Vagina (tissue), 2 donors: ENCODE data around the gene TANGO6. TPM values are rescaled to one million over a fixed set of nuclear protein-coding genes. Genes with fewer than 3 reads are reported as not detected.
A peak's percentile ranks its signal among the peaks of the same experiment; 100 is the strongest.

ENCODE experiments used
- DNase-seq, 2 donors: peaks; one replicate each; pipeline ENCODE4 v3.0.0-alpha.2; 2017; ENCODE audit errors: extremely low spot score in 2 of 2
- H3K27ac ChIP-seq: fragments of 200-600 bp; sonication (generic); one replicate; pipeline ENCODE4 v1.5.1; 2019
- H3K27me3 ChIP-seq: fragments of 200-600 bp; sonication (generic); one replicate; pipeline ENCODE4 v1.5.1; 2019
- H3K36me3 ChIP-seq, 2 donors: fragments of 200-600 bp; sonication (generic); one replicate each; pipeline ENCODE4 v1.5.1; 2017 to 2019
- H3K4me1 ChIP-seq: fragments of 200-600 bp; sonication (generic); one replicate; pipeline ENCODE4 v1.5.1; 2019
- H3K4me3 ChIP-seq, 2 donors: fragments of 200-600 bp; sonication (generic); 1 replicate in 1 of 2; 2 replicates in 1 of 2; pipeline ENCODE4 v1.5.1; 2016 to 2019
- H3K9me3 ChIP-seq: fragments of 200-600 bp; sonication (generic); one replicate; pipeline ENCODE4 v1.5.1; 2019
- POLR2A ChIP-seq, 2 donors: fragments of 450-650 bp; IDR thresholded peaks; one replicate each; pipeline ENCODE4 v1.6.1; 2017; ENCODE audit warnings: antibody characterized with exemption in 2 of 2, mild to moderate bottlenecking in 2 of 2, moderate library complexity in 2 of 2
- POLR2AphosphoS5 ChIP-seq, 2 donors: sonication (generic); formaldehyde crosslinking; IDR thresholded peaks; one replicate each; pipeline ENCODE4 v1.9.0; 2017; ENCODE audit warnings: antibody characterized with exemption in 2 of 2, mild to moderate bottlenecking in 2 of 2, low read depth in 1 of 2; ENCODE audit not compliant: insufficient read depth in 1 of 2
- intact Hi-C: fragments of 100-400 bp; cut with DNase I; formaldehyde crosslinking; loops from one replicate; pipeline ENCODE4 v1.15.1; 2023
- total RNA-seq: library from RNA; depleted of rRNA; stranded (reverse); fragments of >200 nt; gene quantifications from one replicate; pipeline ENCODE4 v1.2.3, GENCODE V29; 2016
- TF ChIP-seq, protein P1 (sequence below), 3 experiments: fragments of 450-650 bp in 2 of 3; fragments of 200-600 bp in 1 of 3; sonication (generic) in 1 of 3; IDR thresholded peaks; one replicate each; pipeline ENCODE4 v1.5.1; 2017 to 2019; ENCODE audit warnings: antibody characterized with exemption in 3 of 3, mild to moderate bottlenecking in 2 of 3, moderate library complexity in 2 of 3

TANGO6 gene
- total RNA-seq, 1 donor from 2014 or later = 21.9 TPM

DNA sequence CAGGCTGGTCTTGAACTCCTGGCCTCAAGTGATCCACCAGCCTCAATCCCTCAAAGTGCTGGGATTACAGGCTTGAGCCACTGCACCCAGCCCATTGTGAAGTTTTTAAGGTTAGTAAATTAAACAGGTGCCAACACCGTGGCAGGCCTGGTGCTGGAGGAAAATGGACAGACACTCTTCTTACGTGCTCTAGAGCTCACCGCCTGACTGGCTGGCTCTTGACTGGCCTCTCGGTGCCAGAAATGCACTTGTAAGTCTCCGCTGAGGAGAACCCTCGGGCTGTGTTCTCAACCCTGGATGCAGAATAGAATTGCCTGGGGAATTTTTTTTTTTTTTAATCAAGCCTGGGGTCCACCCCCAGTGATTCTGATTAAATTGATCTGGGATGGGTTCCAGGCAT, 251.9 kb downstream of the TANGO6 start:
- no peaks in the 10 kb centered on the region for H3K27me3 ChIP-seq
- no peaks in the 10 kb centered on the region for H3K9me3 ChIP-seq
- H3K4me3 ChIP-seq = no peak overlapping the region
- intact Hi-C loops = no loop called here
- H3K27ac ChIP-seq = no peak overlapping the region
- no peaks in the 10 kb centered on the region for H3K4me1 ChIP-seq
- no peaks in the 10 kb centered on the region for H3K36me3 ChIP-seq
- TF ChIP-seq POLR2A (IDR thresholded peaks at IDR 0.05) = no peak
- TF ChIP-seq, protein P1, sequence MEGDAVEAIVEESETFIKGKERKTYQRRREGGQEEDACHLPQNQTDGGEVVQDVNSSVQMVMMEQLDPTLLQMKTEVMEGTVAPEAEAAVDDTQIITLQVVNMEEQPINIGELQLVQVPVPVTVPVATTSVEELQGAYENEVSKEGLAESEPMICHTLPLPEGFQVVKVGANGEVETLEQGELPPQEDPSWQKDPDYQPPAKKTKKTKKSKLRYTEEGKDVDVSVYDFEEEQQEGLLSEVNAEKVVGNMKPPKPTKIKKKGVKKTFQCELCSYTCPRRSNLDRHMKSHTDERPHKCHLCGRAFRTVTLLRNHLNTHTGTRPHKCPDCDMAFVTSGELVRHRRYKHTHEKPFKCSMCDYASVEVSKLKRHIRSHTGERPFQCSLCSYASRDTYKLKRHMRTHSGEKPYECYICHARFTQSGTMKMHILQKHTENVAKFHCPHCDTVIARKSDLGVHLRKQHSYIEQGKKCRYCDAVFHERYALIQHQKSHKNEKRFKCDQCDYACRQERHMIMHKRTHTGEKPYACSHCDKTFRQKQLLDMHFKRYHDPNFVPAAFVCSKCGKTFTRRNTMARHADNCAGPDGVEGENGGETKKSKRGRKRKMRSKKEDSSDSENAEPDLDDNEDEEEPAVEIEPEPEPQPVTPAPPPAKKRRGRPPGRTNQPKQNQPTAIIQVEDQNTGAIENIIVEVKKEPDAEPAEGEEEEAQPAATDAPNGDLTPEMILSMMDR (IDR thresholded peaks at IDR 0.05) = no peak
- no peak for DNase-seq

DNA sequence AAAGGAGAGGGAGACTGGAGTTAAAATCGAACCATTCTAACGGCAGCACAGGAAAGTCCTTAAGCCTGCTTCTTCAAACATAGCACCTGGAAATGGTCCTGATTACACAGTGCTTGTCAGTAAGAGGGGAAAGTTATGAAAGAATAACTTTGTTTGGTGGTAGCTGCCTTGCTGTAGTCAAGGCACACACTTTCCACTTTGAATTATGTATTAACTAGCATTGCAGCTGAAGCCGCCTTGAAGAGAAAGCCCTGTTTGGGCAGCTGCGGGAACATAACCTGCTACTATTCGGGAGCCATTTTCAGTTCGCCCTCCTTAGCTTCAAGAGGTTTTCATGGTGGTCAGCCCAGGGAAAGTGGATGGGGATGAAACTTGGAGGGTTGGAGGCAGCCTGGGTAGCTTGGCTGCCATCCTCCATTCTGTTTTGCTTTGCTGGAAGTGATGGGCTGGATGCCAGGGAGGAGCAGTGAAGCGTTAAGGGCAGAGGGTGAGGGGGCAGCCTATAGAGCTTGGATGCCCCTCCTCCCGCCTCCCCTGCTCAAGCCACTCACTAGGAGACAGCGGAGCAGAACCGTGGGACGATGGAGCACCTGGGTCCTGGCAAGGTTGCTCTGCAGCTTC, 256.9 kb downstream of the TANGO6 start:
- intact Hi-C loops = loop anchor here (10.0 kb wide), 1 partner anchor 225 kb away; no protein-coding TSS in a partner anchor
- peaks cover 2% of the 10 kb centered on the region for H3K4me1 ChIP-seq
- no peak overlapping the region for H3K27ac ChIP-seq
- no peak for DNase-seq
- no peaks in the 10 kb centered on the region for H3K36me3 ChIP-seq
- no peak overlapping the region for H3K4me3 ChIP-seq
- H3K27me3 ChIP-seq = no peaks in the 10 kb centered on the region
- no peak for TF ChIP-seq POLR2A (IDR thresholded peaks at IDR 0.05)
- no peak for TF ChIP-seq POLR2AphosphoS5 (IDR thresholded peaks at IDR 0.05; ENCODE audit: insufficient read depth in 1 of 2, low read depth in 1 of 2)
- TF ChIP-seq, protein P1 (IDR thresholded peaks at IDR 0.05) = no peak
- no peaks in the 10 kb centered on the region for H3K9me3 ChIP-seq

DNA sequence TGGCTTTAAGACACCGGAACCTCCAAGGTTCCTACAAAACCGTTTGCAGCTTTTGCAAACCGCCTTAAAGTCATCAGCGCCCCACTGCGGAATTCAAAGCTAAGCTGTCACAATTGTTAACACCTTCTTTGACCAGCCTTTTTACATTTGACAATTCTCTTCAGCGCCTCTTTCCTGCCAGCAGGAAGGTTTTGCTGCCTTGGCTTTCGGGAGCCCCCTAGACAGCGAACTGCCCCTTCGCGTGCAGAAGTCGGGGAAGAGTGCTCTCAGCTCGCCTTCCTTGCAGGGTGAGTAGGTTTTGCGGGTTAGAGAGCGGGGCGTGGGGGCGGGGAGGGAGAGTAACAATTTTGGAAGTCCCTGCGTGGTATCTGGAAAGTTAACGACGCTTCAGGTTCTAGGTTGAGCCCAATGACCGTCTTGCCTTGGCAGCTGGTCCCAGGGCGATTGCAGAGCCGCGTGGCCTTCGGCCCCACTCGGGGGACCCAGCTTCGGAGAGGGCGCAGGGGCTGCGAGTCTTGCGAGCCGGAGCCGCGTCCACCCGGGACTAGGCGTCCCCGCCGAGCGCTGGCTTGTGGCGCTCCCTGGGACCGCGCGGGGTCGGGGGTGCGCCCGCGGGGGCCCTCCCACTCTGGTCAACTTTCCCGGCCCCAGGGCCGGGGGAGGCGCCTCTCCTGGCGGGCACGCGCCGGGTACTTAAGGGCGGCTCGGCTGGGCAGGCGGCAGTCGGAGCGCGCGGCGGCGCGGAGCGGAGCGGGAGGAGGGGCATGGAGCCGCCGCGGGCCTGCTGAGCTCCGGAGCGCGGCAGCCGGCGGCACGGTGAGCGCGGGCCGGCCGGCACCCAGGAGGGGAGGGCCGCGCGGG, 262.4 kb downstream of the TANGO6 start, which contains the start of gene HAS3:
HAS3 (plus strand) TSS at position 153 of the 861 bp plus-strand sequence. CDS start 3,743 bp downstream, outside the sequence.
- Histone ChIP-seq H3K9me3 (no peaks in the 10 kb centered on the region), H3K4me1 (peaks cover 26% of the 10 kb centered on the region), H3K27me3 (no peaks in the 10 kb centered on the region), H3K36me3 (peaks cover 0 to 4% of the 10 kb centered on the region in 2 donors), H3K27ac (no peak within 1 kb of the TSS), H3K4me3 (peak within 1 kb of the TSS; percentile 54 to 59)
- intact Hi-C loops = loop anchor here (10.0 kb wide), 1 partner anchor 231 kb away; no protein-coding TSS in a partner anchor
- no peak for DNase-seq
- TF ChIP-seq, protein P1 (IDR thresholded peaks at IDR 0.05) = no peak
- TF ChIP-seq POLR2AphosphoS5 (IDR thresholded peaks at IDR 0.05; ENCODE audit: insufficient read depth in 1 of 2, low read depth in 1 of 2) (no peak), POLR2A (IDR thresholded peaks at IDR 0.05) (no peak)

DNA sequence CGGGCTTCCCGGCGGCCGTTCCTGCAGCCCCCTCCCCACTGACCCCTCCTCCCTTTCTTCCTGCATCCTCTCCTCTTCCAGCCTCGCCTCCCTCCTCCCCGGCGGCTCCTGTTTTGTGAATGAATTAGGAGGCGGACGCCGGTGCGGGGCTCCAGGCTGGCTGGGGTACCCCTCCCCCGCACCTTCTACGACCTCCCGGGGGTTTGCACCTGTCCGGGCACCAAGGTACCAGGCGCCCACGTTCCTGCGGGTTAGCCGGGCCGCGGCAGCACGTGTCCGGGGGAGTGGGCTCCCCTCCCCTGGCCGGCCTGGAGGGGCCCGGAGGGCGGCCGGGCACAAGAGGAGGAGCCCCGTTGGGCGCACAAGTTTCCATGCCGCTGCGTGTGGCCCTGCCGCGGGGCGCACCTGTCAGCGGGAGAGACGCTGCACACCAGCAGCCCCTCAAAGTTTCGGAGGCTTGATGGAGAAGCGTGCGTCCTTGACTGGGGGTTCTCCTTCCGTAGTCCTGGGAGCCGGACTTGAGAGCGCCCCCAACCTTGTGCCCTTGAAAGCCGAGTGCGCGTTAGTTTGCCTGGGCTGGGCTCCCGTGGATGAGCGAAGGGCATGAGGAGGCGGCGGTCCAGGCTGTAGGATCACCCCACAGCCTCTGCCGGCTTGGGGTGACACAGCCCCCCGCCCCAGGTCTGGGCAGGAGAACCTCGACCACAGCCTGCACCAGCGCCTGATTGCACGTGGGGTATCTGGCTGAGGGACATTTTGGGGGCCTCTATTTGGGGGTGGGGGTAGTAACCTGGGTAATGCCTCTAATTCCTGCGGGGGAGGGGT, 263.4 kb downstream of the TANGO6 start:
- H3K36me3 ChIP-seq = peaks cover 0 to 4% of the 10 kb centered on the region in 2 donors
- peaks cover 26% of the 10 kb centered on the region for H3K4me1 ChIP-seq

More for the DNA sequence above, 263.4 kb downstream of the TANGO6 start:
- no peaks in the 10 kb centered on the region for H3K27me3 ChIP-seq
- H3K4me3 ChIP-seq = peak overlapping the region; percentile 54 to 59
- H3K27ac ChIP-seq = no peak overlapping the region
- no peak for DNase-seq
- no peaks in the 10 kb centered on the region for H3K9me3 ChIP-seq
- TF ChIP-seq, protein P1 (IDR thresholded peaks at IDR 0.05) = no peak
- TF ChIP-seq POLR2AphosphoS5 (IDR thresholded peaks at IDR 0.05; ENCODE audit: insufficient read depth in 1 of 2, low read depth in 1 of 2) = peak in 1 of 2 donors; percentile 4
- intact Hi-C loops = loop anchor here (10.0 kb wide), 1 partner anchor 232 kb away; no protein-coding TSS in a partner anchor
